Muscle layer of duodenum (tissue), 2 donors: ENCODE measurements around the gene GPC3.

Experiments used
- H3K27ac ChIP-seq: one replicate; pipeline ENCODE4 v1.7.0; 2013; ENCODE audit warnings: mild to moderate bottlenecking, low read length
- H3K27me3 ChIP-seq: one replicate; pipeline ENCODE4 v1.7.0; 2013; ENCODE audit warnings: low read depth, mild to moderate bottlenecking, control low read depth, low read length
- H3K36me3 ChIP-seq, 2 donors: one replicate each; pipeline ENCODE4 v1.7.0; 2013; ENCODE audit warnings: low read length in 2 of 2, control low read depth in 1 of 2, mild to moderate bottlenecking in 1 of 2; ENCODE audit not compliant: insufficient read depth in 2 of 2, control insufficient read depth in 1 of 2
- H3K4me1 ChIP-seq, 2 donors: one replicate each; pipeline ENCODE4 v1.7.0; 2013; ENCODE audit warnings: low read length in 2 of 2, mild to moderate bottlenecking in 2 of 2, control low read depth in 1 of 2, moderate library complexity in 1 of 2; ENCODE audit not compliant: insufficient read depth in 2 of 2, control insufficient read depth in 1 of 2
- H3K4me3 ChIP-seq, 2 donors: one replicate each; pipeline ENCODE4 v1.7.0; 2013; ENCODE audit warnings: low read length in 2 of 2, low read depth in 1 of 2, mild to moderate bottlenecking in 1 of 2
- H3K9me3 ChIP-seq, 2 donors: one replicate each; pipeline ENCODE4 v1.7.0; 2013; ENCODE audit warnings: low read length in 2 of 2, control low read depth in 1 of 2, mild to moderate bottlenecking in 1 of 2; ENCODE audit not compliant: control insufficient read depth in 1 of 2
- donor health status: healthy.

Gene GPC3

GRCh38 chrX:133959972-133960371 lies 25.4 kb downstream of the GPC3 start:
- Histone ChIP-seq H3K4me3 (no peak overlapping the region), H3K27ac (no peak overlapping the region), H3K9me3 (no peaks in the 10 kb centered on the region), H3K36me3 (no peaks in the 10 kb centered on the region), H3K4me1 (no peaks in the 10 kb centered on the region), H3K27me3 (no peaks in the 10 kb centered on the region)

GRCh38 chrX:133958997-133959688 lies 26.3 kb downstream of the GPC3 start:
- no peaks in the 10 kb centered on the region for H3K27me3 ChIP-seq
- no peaks in the 10 kb centered on the region for H3K36me3 ChIP-seq
- H3K9me3 ChIP-seq, result no peaks in the 10 kb centered on the region
- no peak overlapping the region for H3K27ac ChIP-seq
- no peaks in the 10 kb centered on the region for H3K4me1 ChIP-seq
- no peak overlapping the region for H3K4me3 ChIP-seq

- Histone ChIP-seq H3K4me3 (no peak overlapping the region), H3K27me3 (no peaks in the 10 kb centered on the region), H3K27ac (no peak overlapping the region), H3K9me3 (no peaks in the 10 kb centered on the region), H3K36me3 (no peaks in the 10 kb centered on the region), H3K4me1 (no peaks in the 10 kb centered on the region)
These were observed 28.6 kb downstream of the GPC3 start for GRCh38 chrX:133956570-133957340.

- H3K36me3 ChIP-seq, result no peaks in the 10 kb centered on the region
- H3K27me3 ChIP-seq, result no peaks in the 10 kb centered on the region
- H3K4me3 ChIP-seq, result no peak overlapping the region
- no peak overlapping the region for H3K27ac ChIP-seq
- no peaks in the 10 kb centered on the region for H3K9me3 ChIP-seq
- H3K4me1 ChIP-seq, result no peaks in the 10 kb centered on the region
These were observed 31.5 kb downstream of the GPC3 start for GRCh38 chrX:133953785-133954355.

GRCh38 chrX:133953078-133953477 lies 32.3 kb downstream of the GPC3 start:
- H3K27me3 ChIP-seq, result no peaks in the 10 kb centered on the region
- H3K36me3 ChIP-seq, result no peaks in the 10 kb centered on the region
- H3K27ac ChIP-seq, result no peak overlapping the region
- H3K4me1 ChIP-seq, result no peaks in the 10 kb centered on the region
- H3K9me3 ChIP-seq, result no peaks in the 10 kb centered on the region
- H3K4me3 ChIP-seq, result no peak overlapping the region

GRCh38 chrX:133951098-133951497 lies 34.3 kb downstream of the GPC3 start:
- Histone ChIP-seq H3K9me3 (no peaks in the 10 kb centered on the region), H3K36me3 (no peaks in the 10 kb centered on the region), H3K4me1 (no peaks in the 10 kb centered on the region), H3K27ac (no peak overlapping the region), H3K4me3 (no peak overlapping the region), H3K27me3 (no peaks in the 10 kb centered on the region)

GRCh38 chrX:133950214-133950613 lies 35.2 kb downstream of the GPC3 start:
- no peak overlapping the region for H3K4me3 ChIP-seq
- no peaks in the 10 kb centered on the region for H3K27me3 ChIP-seq

GRCh38 chrX:133948895-133949294 lies 36.5 kb downstream of the GPC3 start:
- Histone ChIP-seq H3K27me3 (no peaks in the 10 kb centered on the region), H3K4me1 (no peaks in the 10 kb centered on the region), H3K4me3 (no peak overlapping the region), H3K27ac (no peak overlapping the region), H3K9me3 (no peaks in the 10 kb centered on the region), H3K36me3 (no peaks in the 10 kb centered on the region)

More at GRCh38 chrX:133950214-133950613, 35.2 kb downstream of the GPC3 start:
- Histone ChIP-seq H3K27ac (no peak overlapping the region), H3K4me1 (no peaks in the 10 kb centered on the region), H3K36me3 (no peaks in the 10 kb centered on the region), H3K9me3 (no peaks in the 10 kb centered on the region)

GRCh38 chrX:133947996-133948395 lies 37.4 kb downstream of the GPC3 start:
- Histone ChIP-seq H3K27me3 (no peaks in the 10 kb centered on the region), H3K4me1 (no peaks in the 10 kb centered on the region), H3K36me3 (no peaks in the 10 kb centered on the region), H3K27ac (no peak overlapping the region), H3K9me3 (no peaks in the 10 kb centered on the region), H3K4me3 (no peak overlapping the region)

- Histone ChIP-seq H3K36me3 (no peaks in the 10 kb centered on the region), H3K27ac (no peak overlapping the region), H3K4me1 (no peaks in the 10 kb centered on the region), H3K4me3 (no peak overlapping the region), H3K27me3 (no peaks in the 10 kb centered on the region), H3K9me3 (no peaks in the 10 kb centered on the region)
These were observed 38.4 kb downstream of the GPC3 start for GRCh38 chrX:133947022-133947421.

GRCh38 chrX:133943507-133943906 lies 41.9 kb downstream of the GPC3 start:
- Histone ChIP-seq H3K27me3 (no peaks in the 10 kb centered on the region), H3K27ac (no peak overlapping the region), H3K4me3 (no peak overlapping the region), H3K4me1 (no peaks in the 10 kb centered on the region), H3K9me3 (no peaks in the 10 kb centered on the region), H3K36me3 (no peaks in the 10 kb centered on the region)
